BLaER1 treated with 17β-estradiol and CSF1 and Interleukin-3, amounts not matched to agents 10 nM and 100 nM (cell line): ENCODE measurements around the gene NHP2.
A peak's percentile ranks its signal among the peaks of the same experiment; 100 is the strongest.

Experiments used
- H3K27ac ChIP-seq, 11 experiments: shearing (Covaris generic); formaldehyde crosslinking; 2 replicates each; pipeline ENCODE4 v1.8.1; 2022
- H3K27me3 ChIP-seq, 11 experiments: shearing (Covaris generic); formaldehyde crosslinking; 2 replicates each; pipeline ENCODE4 v1.8.1; 2022
- H3K36me3 ChIP-seq, 11 experiments: shearing (Covaris generic); formaldehyde crosslinking; 2 replicates each; pipeline ENCODE4 v1.8.1; 2022
- H3K4me1 ChIP-seq, 10 experiments: shearing (Covaris generic); formaldehyde crosslinking; 2 replicates each; pipeline ENCODE4 v1.8.1; 2022
- H3K4me2 ChIP-seq, 11 experiments: shearing (Covaris generic); formaldehyde crosslinking; 2 replicates each; pipeline ENCODE4 v1.8.1; 2022
- H3K4me3 ChIP-seq, 10 experiments: shearing (Covaris generic); formaldehyde crosslinking; 2 replicates each; pipeline ENCODE4 v1.8.1; 2022
- H3K9ac ChIP-seq, 11 experiments: shearing (Covaris generic); formaldehyde crosslinking; 2 replicates each; pipeline ENCODE4 v1.8.1; 2022
- H3K9me3 ChIP-seq, 11 experiments: shearing (Covaris generic); formaldehyde crosslinking; replicated peaks in 1 of 11; 2 replicates each; pipeline ENCODE4 v1.8.1; 2022
- H4K20me1 ChIP-seq, 11 experiments: shearing (Covaris generic); formaldehyde crosslinking; 2 replicates each; pipeline ENCODE4 v1.8.1; 2022
- Cebpa-rat ChIP-seq, 11 experiments: shearing (Covaris generic); IDR thresholded peaks; 2 replicates each; pipeline ENCODE4 v1.8.1; 2022

The NHP2 gene

DNA sequence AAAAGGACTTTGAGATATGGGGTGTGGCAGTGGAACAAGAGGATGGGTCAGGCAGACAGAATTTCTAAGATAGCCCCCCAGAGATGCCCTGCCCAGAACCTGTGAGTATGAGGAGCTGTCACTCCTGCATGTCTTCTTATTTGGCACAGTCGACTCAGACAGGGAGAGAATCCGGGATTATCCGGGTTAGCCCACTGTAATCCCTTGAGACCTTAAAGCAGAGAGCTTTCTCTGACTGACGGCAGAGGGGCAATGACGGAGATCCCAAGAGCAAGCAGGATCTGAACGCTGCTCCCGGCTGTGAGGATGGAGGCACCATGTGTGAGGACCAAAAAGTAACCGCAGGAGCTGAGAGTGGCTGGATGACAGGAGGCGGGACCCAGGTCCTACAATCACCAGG is 8.8 kb upstream of the NHP2 start:
- H3K9ac ChIP-seq = 0 out of 22 replicates have a peak overlapping the region, but pooled peaks of 1 of the 11 experiments have one; percentile 3
- TF ChIP-seq Cebpa-rat (IDR thresholded peaks at IDR 0.05) = no peak
- H3K36me3 ChIP-seq = no peaks in the 10 kb centered on the region
- peaks cover 0 to 22% (median 11%) of the 10 kb centered on the region in 10 experiments; a peak in 13 of 20 replicates for H3K4me1 ChIP-seq
- no peak overlapping the region for H3K27ac ChIP-seq
- H3K4me3 ChIP-seq = no peak overlapping the region
- H4K20me1 ChIP-seq = no peaks in the 10 kb centered on the region
- no peak overlapping the region for H3K4me2 ChIP-seq
- no peaks in the 10 kb centered on the region for H3K27me3 ChIP-seq
- no peaks in the 10 kb centered on the region for H3K9me3 ChIP-seq

DNA sequence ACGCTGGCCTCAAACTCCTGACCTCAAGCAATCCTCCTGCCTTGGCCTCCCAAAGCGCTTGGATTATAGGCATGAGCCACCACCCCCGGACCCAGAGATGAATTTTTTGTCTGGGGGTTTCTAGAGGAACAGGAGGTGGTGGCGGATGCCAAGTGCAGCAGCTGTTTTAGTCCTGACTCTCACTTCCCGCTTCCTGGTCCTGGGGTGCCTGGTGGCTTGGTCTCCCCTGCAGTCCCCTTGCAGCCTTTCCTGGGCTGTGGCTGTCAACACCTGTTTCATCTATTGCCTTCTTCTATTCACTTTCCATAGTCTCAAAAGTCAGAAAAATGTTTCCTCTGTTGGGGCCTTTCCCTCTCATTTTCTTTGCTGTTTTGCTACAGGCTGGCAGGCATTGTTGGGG is 6.5 kb upstream of the NHP2 start:
- Histone ChIP-seq H3K27me3 (no peaks in the 10 kb centered on the region), H3K4me2 (peak overlapping the region in 8 of 11 experiments; percentile 2 to 42 (median 27); a peak in 7 of 22 replicates), H3K4me3 (no peak overlapping the region), H4K20me1 (no peaks in the 10 kb centered on the region), H3K36me3 (no peaks in the 10 kb centered on the region), H3K9me3 (no peaks in the 10 kb centered on the region), H3K27ac (no peak overlapping the region), H3K4me1 (peaks cover 0 to 29% (median 16%) of the 10 kb centered on the region in 10 experiments; a peak in 18 of 20 replicates), H3K9ac (no peak overlapping the region)
- TF ChIP-seq Cebpa-rat (IDR thresholded peaks at IDR 0.05) = no peak

DNA sequence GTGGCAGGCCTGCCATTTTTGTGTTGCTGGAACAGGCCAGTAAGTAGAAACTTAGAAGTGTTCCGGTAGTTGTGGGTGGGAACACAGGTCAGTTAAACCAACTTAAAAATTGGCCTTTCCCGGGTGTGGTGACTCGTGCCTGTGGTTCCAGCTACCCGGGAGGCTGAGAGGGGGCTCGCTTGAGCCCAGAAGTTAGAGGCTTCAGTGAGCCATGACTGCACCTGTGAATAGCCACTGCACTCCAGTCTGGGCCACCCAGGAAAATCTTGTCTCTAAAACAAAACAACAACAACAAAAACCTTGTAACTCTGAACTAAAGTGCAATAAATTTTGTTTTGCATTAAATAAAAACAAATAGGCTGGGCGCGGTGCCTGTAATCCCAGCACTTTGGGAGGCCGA is 1.4 kb upstream of the NHP2 start:
- no peak for TF ChIP-seq Cebpa-rat (IDR thresholded peaks at IDR 0.05)
- Histone ChIP-seq H3K27ac (peak overlapping the region in 7 of 11 experiments; percentile 49 to 76 (median 61); a peak in 8 of 22 replicates), H3K27me3 (no peaks in the 10 kb centered on the region), H3K4me3 (no peak overlapping the region), H3K4me1 (peaks cover 27 to 52% (median 47%) of the 10 kb centered on the region in 10 experiments), H4K20me1 (peaks cover 0 to 29% (median 17%) of the 10 kb centered on the region in 11 experiments; a peak in 15 of 22 replicates), H3K36me3 (peaks cover 12 to 29% (median 27%) of the 10 kb centered on the region in 11 experiments), H3K9me3 (no peaks in the 10 kb centered on the region), H3K9ac (peak overlapping the region in 2 of 11 experiments; percentile 60 to 64; a peak in 3 of 22 replicates), H3K4me2 (peak overlapping the region; percentile 63 to 80 (median 68); a peak in 20 of 22 replicates)

DNA sequence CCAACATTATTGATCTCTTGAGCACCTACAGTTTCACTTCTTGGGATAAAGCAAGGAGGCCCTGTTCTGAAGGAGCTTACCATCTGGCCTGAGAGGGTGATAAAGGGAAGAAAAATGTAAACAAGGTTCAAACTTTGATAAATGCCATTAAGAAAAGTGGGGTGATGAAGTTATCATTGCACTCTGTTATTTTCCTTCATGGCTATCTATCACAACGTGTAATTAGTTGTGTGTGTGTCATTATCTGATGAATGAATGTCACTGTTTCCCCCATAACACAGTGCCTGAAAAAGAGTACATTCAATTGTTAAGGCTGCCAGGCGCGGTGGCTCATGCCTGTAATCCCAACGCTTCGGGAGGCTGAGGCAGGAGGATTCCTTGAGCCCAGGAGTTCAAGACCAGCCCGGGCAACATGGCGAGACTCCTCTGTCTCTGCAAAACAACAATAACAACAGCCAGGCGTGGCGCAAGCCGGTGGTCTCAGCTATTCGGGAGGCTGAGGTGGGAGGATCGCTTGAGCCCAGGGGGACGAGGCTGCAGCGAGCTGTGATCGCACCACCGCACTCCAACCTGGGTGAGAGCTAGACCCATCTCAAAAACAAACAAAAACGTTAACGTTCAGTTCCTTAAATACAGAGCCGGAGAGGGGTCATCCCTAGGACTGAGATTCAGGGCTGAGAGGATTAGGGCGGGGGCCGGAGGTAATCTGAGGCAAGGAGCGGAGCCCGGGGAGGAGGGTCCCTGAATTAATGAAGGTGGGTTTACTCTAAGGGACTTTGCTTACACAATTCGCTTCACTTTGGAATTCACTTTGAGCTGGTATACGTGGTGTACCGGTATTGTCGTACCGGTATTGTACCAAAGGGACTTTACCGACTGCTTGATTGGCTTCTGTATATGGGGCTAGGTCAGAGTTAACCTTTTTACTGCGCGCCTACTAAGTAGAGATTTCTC is 917 bp downstream of the NHP2 start:
- H3K4me3 ChIP-seq = peak overlapping the region; percentile 76 to 98 (median 88)
- H3K9ac ChIP-seq = peak overlapping the region; percentile 82 to 93 (median 86)
- no peaks in the 10 kb centered on the region for H3K9me3 ChIP-seq
- peaks cover 0 to 52% (median 40%) of the 10 kb centered on the region in 11 experiments; a peak in 18 of 22 replicates for H4K20me1 ChIP-seq
- H3K36me3 ChIP-seq = peaks cover 35 to 52% (median 50%) of the 10 kb centered on the region in 11 experiments
- H3K4me2 ChIP-seq = peak overlapping the region; percentile 78 to 99 (median 95)
- TF ChIP-seq Cebpa-rat (IDR thresholded peaks at IDR 0.05) = no peak
- no peaks in the 10 kb centered on the region for H3K27me3 ChIP-seq
- peaks cover 31 to 53% (median 48%) of the 10 kb centered on the region in 10 experiments for H3K4me1 ChIP-seq
- H3K27ac ChIP-seq = peak overlapping the region; percentile 43 to 87 (median 80); a peak in 21 of 22 replicates

DNA sequence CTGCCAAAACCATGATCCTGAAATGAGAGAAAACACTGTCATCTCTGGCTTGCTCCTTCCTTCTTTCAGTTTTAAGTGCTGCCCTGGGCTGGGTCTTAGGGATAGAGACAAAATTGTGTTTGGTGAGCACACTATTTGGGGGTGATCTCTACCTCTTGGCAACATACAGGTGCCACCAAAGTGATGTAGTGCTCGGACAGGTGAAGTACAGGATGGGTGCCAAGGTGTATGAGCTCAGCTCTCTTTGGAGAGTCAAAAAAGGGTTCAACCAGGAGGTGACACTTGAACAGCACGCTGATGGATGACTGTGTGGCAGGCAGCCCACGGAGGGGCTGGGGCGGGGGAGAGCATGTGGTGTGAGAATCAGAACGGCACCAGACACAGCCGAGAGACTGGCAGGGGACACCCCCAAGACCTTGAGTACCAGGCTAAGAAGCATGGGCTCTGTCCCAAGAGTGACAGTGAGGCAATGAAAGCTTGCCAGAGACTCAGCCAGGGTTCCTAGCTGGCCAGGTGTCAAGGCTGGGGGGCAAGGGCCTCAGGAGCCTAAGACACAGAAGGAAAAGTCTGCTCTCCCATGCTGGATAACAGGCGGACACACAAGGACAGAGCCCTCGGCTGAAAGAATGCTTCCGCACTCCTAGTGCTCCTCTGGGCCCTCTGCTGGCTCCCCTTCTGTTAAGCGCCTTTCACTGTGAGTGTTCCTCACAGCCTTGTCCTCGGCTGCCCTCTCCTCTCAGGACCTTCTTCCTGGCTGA is 2.5 kb downstream of the NHP2 start:
- peaks cover 51 to 68% (median 66%) of the 10 kb centered on the region in 11 experiments for H3K36me3 ChIP-seq
- H4K20me1 ChIP-seq = peaks cover 0 to 68% (median 56%) of the 10 kb centered on the region in 11 experiments; a peak in 20 of 22 replicates
- H3K4me1 ChIP-seq = peaks cover 31 to 53% (median 48%) of the 10 kb centered on the region in 10 experiments
- H3K4me2 ChIP-seq = peak overlapping the region in 5 of 11 experiments; percentile 33 to 94 (median 41); a peak in 5 of 22 replicates
- TF ChIP-seq Cebpa-rat (IDR thresholded peaks at IDR 0.05) = no peak
- no peaks in the 10 kb centered on the region for H3K9me3 ChIP-seq
- H3K27ac ChIP-seq = no peak overlapping the region
- peak overlapping the region in 10 of 11 experiments; percentile 15 to 93 (median 86); a peak in 15 of 22 replicates for H3K9ac ChIP-seq
- H3K27me3 ChIP-seq = no peaks in the 10 kb centered on the region
- no peak overlapping the region for H3K4me3 ChIP-seq

DNA sequence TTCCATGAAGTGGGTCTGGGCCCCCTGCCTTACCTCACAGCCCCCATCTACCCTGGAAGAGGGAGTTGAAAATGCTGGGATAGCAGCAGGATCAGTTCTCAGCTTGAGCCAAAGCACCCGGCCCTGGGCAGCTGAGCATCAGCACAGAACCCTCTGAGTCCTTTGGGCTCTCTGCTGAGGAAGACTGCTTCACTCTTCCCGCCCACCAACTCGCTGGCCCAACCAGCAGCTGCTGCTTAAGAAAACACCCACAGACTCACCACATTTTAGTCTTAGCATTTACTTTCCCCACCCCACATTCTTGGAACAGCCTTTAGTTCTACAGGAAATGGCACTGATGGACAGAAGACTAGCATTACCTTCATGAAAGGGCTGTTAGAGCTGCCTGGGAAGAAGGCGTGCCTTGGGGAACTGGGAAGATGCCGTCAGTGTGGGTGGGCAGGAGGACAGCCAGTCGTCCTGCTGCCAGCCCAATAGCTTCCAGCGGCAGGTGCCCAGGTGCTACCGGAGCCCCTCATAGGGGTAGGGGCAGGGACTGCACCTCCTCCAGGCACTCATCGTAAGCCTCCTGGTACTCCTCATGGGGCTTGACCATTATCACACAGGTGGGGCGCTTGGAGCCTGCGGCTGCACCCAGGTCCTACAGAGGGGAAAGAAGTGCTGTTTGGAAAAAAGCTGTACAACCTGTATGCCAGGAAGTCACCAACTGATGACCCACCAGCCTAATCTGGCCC is 4.3 kb downstream of the NHP2 start:
- Histone ChIP-seq H3K27ac (no peak overlapping the region), H3K4me1 (peaks cover 18 to 39% (median 36%) of the 10 kb centered on the region in 10 experiments), H4K20me1 (peaks cover 0 to 80% (median 64%) of the 10 kb centered on the region in 11 experiments; a peak in 20 of 22 replicates), H3K27me3 (no peaks in the 10 kb centered on the region), H3K36me3 (peaks cover 67 to 86% (median 82%) of the 10 kb centered on the region in 11 experiments), H3K9me3 (no peaks in the 10 kb centered on the region), H3K9ac (peak overlapping the region in 8 of 11 experiments; percentile 11 to 89 (median 33); a peak in 6 of 22 replicates), H3K4me3 (no peak overlapping the region), H3K4me2 (peak overlapping the region in 3 of 11 experiments; percentile 33 to 41 (median 41); a peak in 3 of 22 replicates)
- no peak for TF ChIP-seq Cebpa-rat (IDR thresholded peaks at IDR 0.05)

DNA sequence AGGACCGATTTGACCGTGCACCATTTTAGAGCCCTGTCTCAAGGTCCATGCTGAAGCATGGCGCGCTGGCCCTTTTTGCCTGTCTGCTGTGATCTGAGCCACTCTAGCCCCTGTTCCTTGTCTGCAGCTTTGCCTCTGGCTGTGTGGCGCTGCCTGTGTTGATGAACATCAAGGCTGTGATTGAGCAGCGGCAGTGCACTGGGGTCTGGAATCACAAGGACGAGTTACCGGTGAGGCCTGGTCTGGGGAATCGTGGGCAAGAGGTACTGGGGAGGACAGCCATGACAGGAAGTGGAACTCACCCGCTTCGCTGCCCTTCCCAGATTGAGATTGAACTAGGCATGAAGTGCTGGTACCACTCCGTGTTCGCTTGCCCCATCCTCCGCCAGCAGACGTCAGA is 6.3 kb downstream of the NHP2 start:
- no peak overlapping the region for H3K27ac ChIP-seq
- no peaks in the 10 kb centered on the region for H3K27me3 ChIP-seq
- no peak overlapping the region for H3K9ac ChIP-seq
- H4K20me1 ChIP-seq = peaks cover 0 to 91% (median 69%) of the 10 kb centered on the region in 11 experiments; a peak in 20 of 22 replicates
- peaks cover 87 to 100% (median 99%) of the 10 kb centered on the region in 11 experiments for H3K36me3 ChIP-seq
- H3K9me3 ChIP-seq = no peaks in the 10 kb centered on the region
- no peak for TF ChIP-seq Cebpa-rat (IDR thresholded peaks at IDR 0.05)
- H3K4me1 ChIP-seq = peaks cover 8 to 30% (median 27%) of the 10 kb centered on the region in 10 experiments; a peak in 19 of 20 replicates
- H3K4me2 ChIP-seq = no peak overlapping the region
- no peak overlapping the region for H3K4me3 ChIP-seq
